CD14-positive monocyte (primary cell): Measurements from ENCODE around the gene SEMA3G. TPM values are rescaled to one million over a fixed set of nuclear protein-coding genes. Genes with fewer than 3 reads are reported as not detected.

Experiments used
- DNase-seq, 3 donors: peaks; one replicate each; pipeline ENCODE4 v3.0.0-alpha.2; 2011 to 2022
- H2AFZ ChIP-seq: 2 replicates; pipeline ENCODE4 v1.6.0; 2012; ENCODE audit warnings: mild to moderate bottlenecking, low read depth, low read length, inconsistent platforms; ENCODE audit not compliant: insufficient read depth, poor library complexity, severe bottlenecking
- H3K27ac ChIP-seq, 2 donors: 1 replicate in 1 of 2; 2 replicates in 1 of 2; pipeline ENCODE4 v1.5.1; 2012 to 2013; ENCODE audit warnings: low read length in 2 of 2, control low read depth in 1 of 2, inconsistent platforms in 1 of 2, low read depth in 1 of 2, mild to moderate bottlenecking in 1 of 2
- H3K27me3 ChIP-seq, 2 donors: one replicate each; pipeline versions ENCODE4 v1.6.0 to v1.6.1; 2011 to 2013; ENCODE audit warnings: low read length in 2 of 2; ENCODE audit not compliant: control insufficient read depth in 2 of 2, insufficient read depth in 2 of 2
- H3K36me3 ChIP-seq, 2 donors: replicated peaks in 1 of 2; 1 replicate in 1 of 2; 2 replicates in 1 of 2; pipeline versions ENCODE4 v1.5.1 to v1.6.1; 2012 to 2013; ENCODE audit warnings: low read length in 2 of 2, control low read depth in 1 of 2, inconsistent platforms in 1 of 2, mild to moderate bottlenecking in 1 of 2; ENCODE audit not compliant: insufficient read depth in 2 of 2, control insufficient read depth in 1 of 2
- H3K4me1 ChIP-seq, 2 donors: 1 replicate in 1 of 2; 2 replicates in 1 of 2; pipeline versions ENCODE4 v1.5.1 to v1.6.1; 2012 to 2013; ENCODE audit warnings: low read length in 2 of 2, control low read depth in 1 of 2, inconsistent platforms in 1 of 2, mild to moderate bottlenecking in 1 of 2, moderate library complexity in 1 of 2; ENCODE audit not compliant: insufficient read depth in 2 of 2, control insufficient read depth in 1 of 2
- H3K4me2 ChIP-seq: replicated peaks from 2 replicates; pipeline ENCODE3; 2012; ENCODE audit warnings: low read length, moderate library complexity, mild to moderate bottlenecking; ENCODE audit not compliant: poor library complexity, severe bottlenecking; ENCODE audit errors: extremely low read depth
- H3K4me3 ChIP-seq, 3 experiments: fragments of 200-600 bp in 1 of 3; sonication (generic) in 1 of 3; replicated peaks in 1 of 3; 1 replicate in 2 of 3; 2 replicates in 1 of 3; pipeline ENCODE4 v1.5.1; 2011 to 2013; ENCODE audit warnings: low read length in 3 of 3, mild to moderate bottlenecking in 3 of 3, control low read depth in 2 of 3, low read depth in 2 of 3, inconsistent platforms in 1 of 3, moderate library complexity in 1 of 3
- H3K79me2 ChIP-seq: 2 replicates; pipeline ENCODE4 v1.6.0; 2012; ENCODE audit warnings: mild to moderate bottlenecking, control low read depth, inconsistent platforms, low read length, moderate library complexity; ENCODE audit not compliant: insufficient read depth
- H3K9ac ChIP-seq: 2 replicates; pipeline ENCODE4 v1.6.0; 2017; ENCODE audit warnings: low read length, mild to moderate bottlenecking; ENCODE audit not compliant: insufficient read depth, poor library complexity, severe bottlenecking
- H3K9me3 ChIP-seq, 2 donors: replicated peaks in 1 of 2; 1 replicate in 1 of 2; 2 replicates in 1 of 2; pipeline versions ENCODE4 v1.5.1 to v1.6.1; 2012 to 2013; ENCODE audit warnings: low read length in 2 of 2, control low read depth in 1 of 2; ENCODE audit not compliant: control insufficient read depth in 1 of 2, insufficient read depth in 1 of 2
- H4K20me1 ChIP-seq: 2 replicates; pipeline ENCODE4 v1.6.0; 2012; ENCODE audit warnings: mild to moderate bottlenecking, low read length, control low read depth, moderate library complexity; ENCODE audit not compliant: insufficient read depth
- H3K27ac Mint-ChIP-seq, 7 donors: one replicate each; pipeline ENCODE4 v1.8.0; 2020; ENCODE audit warnings: mild to moderate bottlenecking in 7 of 7, mixed read lengths in 7 of 7, moderate library complexity in 6 of 7, inconsistent platforms in 2 of 7
- H3K27me3 Mint-ChIP-seq, 3 donors: one replicate each; pipeline ENCODE4 v1.8.0; 2021 to 2022; ENCODE audit warnings: low read depth in 3 of 3, mild to moderate bottlenecking in 3 of 3, mixed read lengths in 3 of 3, moderate library complexity in 3 of 3, inconsistent platforms in 1 of 3
- H3K36me3 Mint-ChIP-seq, 2 donors: one replicate each; pipeline ENCODE4 v1.8.0; 2020; ENCODE audit warnings: mixed read lengths in 2 of 2, inconsistent platforms in 1 of 2, mild to moderate bottlenecking in 1 of 2
- H3K4me1 Mint-ChIP-seq: one replicate; pipeline ENCODE4 v1.8.0; 2020; ENCODE audit warnings: mild to moderate bottlenecking, mixed read lengths
- H3K4me3 Mint-ChIP-seq, 2 donors: one replicate each; pipeline ENCODE4 v1.8.0; 2020; ENCODE audit warnings: mild to moderate bottlenecking in 2 of 2, mixed read lengths in 2 of 2, moderate library complexity in 1 of 2
- H3K9me3 Mint-ChIP-seq, 7 donors: one replicate each; pipeline ENCODE4 v1.8.0; 2020 to 2022; ENCODE audit warnings: mixed read lengths in 7 of 7, mild to moderate bottlenecking in 6 of 7, moderate library complexity in 6 of 7, inconsistent platforms in 2 of 7
- WGBS: methylation state at CpG from one replicate; pipeline ENCODE4 v1.1.5; 2013; ENCODE audit warnings: missing lambda C conversion rate; ENCODE audit not compliant: insufficient coverage; 5-methylcytosine and 5-hydroxymethylcytosine counted together
- intact Hi-C, 2 donors: fragments of 100-400 bp; cut with micrococcal nuclease; formaldehyde crosslinking; loops; one replicate each; pipeline versions ENCODE4 v1.15.0 to v1.15.1; 2023
- polyA plus RNA-seq, 3 donors: library from polyadenylated mRNA; depleted of rRNA in 1 of 3; unstranded in 2 of 3; stranded (reverse) in 1 of 3; fragments of 300-500 nt in 2 of 3; fragments of >200 nt in 1 of 3; fragmentation: Illumina TruSeq in 2 of 3; gene quantifications; 1 replicate in 2 of 3; 2 replicates in 1 of 3; pipeline ENCODE4 v1.2.3, GENCODE V29; 2012 to 2021
- TF ChIP-seq, protein P1 (sequence below): fragments of 200-600 bp; IDR thresholded peaks from one replicate; pipeline ENCODE4 v1.8.0; 2022; ENCODE audit warnings: antibody characterized with exemption, mild to moderate bottlenecking

SEMA3G gene
- polyA plus RNA-seq, 3 donors = 0.03 TPM; not detected in 2

DNA sequence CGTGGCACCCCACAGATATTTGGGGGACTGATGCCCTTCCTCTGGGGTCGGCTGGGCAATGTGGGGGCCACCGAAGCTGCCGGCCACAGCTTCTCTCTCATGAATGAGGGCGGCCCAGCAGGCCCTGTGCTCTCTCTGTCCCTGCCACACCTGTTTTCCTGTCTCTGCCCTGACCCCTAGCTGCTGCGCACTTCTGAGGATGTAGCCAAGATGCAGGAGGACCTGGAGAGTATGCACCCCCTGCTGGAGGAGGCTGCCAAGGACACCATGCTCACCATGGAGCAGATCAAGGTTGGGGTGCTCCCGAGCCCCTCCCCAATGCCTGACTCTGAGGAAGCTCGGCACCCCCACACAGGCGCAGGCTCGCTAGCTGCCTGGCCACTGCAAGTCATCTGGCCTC, 59.7 kb downstream of the SEMA3G start:
- Histone ChIP-seq H3K9me3 (no peaks in the 10 kb centered on the region), H4K20me1 (no peaks in the 10 kb centered on the region), H3K27me3 (no peaks in the 10 kb centered on the region), H3K36me3 (peaks cover 5 to 14% of the 10 kb centered on the region in 2 donors), H3K4me3 (no peak overlapping the region), H3K4me1 (peaks cover 14 to 19% of the 10 kb centered on the region in 2 donors), H3K27ac (no peak overlapping the region), H3K79me2 (no peaks in the 10 kb centered on the region), H2AFZ (no peak overlapping the region), H3K9ac (no peak overlapping the region), H3K4me2 (no peak overlapping the region)
- no peak for DNase-seq
- intact Hi-C loops = no loop called here
- no peak overlapping the region for H3K4me3 Mint-ChIP-seq
- peaks cover 0 to 2% (median 0%) of the 10 kb centered on the region in 7 donors for H3K9me3 Mint-ChIP-seq
- TF ChIP-seq, protein P1, sequence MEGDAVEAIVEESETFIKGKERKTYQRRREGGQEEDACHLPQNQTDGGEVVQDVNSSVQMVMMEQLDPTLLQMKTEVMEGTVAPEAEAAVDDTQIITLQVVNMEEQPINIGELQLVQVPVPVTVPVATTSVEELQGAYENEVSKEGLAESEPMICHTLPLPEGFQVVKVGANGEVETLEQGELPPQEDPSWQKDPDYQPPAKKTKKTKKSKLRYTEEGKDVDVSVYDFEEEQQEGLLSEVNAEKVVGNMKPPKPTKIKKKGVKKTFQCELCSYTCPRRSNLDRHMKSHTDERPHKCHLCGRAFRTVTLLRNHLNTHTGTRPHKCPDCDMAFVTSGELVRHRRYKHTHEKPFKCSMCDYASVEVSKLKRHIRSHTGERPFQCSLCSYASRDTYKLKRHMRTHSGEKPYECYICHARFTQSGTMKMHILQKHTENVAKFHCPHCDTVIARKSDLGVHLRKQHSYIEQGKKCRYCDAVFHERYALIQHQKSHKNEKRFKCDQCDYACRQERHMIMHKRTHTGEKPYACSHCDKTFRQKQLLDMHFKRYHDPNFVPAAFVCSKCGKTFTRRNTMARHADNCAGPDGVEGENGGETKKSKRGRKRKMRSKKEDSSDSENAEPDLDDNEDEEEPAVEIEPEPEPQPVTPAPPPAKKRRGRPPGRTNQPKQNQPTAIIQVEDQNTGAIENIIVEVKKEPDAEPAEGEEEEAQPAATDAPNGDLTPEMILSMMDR = peak; percentile 29
- H3K36me3 Mint-ChIP-seq = peaks cover 17 to 25% of the 10 kb centered on the region in 2 donors
- no peak overlapping the region for H3K27ac Mint-ChIP-seq
- WGBS = 77% methylated on average over 10 of the region's 10 CpGs
- no peaks in the 10 kb centered on the region for H3K27me3 Mint-ChIP-seq
- H3K4me1 Mint-ChIP-seq = peaks cover 20% of the 10 kb centered on the region

DNA sequence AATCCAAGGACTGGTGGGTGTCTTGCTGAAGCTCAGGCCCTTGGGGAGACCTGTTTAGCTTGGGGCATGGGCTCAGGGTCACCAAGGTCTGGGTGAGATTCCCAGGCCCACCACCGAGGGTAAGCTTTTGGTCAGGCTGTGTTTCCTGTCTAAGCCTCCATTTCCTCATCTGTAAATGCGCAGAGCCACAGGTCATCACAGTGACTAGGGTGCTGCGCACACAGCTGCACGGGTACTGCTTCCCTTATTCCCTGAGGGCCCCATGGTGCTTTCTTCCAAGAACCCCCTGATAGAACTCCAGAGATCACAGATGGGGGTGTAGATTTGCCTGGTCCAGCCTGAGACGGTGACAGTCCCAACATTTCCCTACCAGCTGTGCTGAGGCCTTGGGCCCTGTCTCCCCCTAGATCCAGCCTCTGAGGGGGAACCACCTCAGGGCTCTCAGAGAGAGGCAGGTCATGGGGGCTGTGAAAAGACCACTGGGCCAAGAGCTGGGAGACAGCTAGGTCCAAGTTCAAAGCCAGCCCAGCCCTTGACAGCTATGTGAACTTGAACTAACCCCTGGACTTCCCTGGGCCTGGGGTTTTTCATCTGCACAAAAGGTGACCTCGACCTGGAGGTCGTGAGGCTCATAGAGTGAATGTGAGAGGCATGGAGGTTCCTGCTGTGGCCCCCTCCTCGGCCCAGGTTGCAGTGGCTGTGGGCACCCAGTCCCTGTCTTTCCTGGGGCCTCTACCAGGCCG, 60.7 kb downstream of the SEMA3G start:
- peak; percentile 13 to 27 (median 14) for DNase-seq
- Mint-ChIP-seq H3K9me3 (peaks cover 0 to 2% (median 0%) of the 10 kb centered on the region in 7 donors), H3K4me1 (peaks cover 13% of the 10 kb centered on the region), H3K27ac (peak overlapping the region in 4 of 7 donors; percentile 12 to 64 (median 42)), H3K4me3 (no peak overlapping the region), H3K27me3 (no peaks in the 10 kb centered on the region), H3K36me3 (peaks cover 16 to 24% of the 10 kb centered on the region in 2 donors)
- intact Hi-C loops = no loop called here
- TF ChIP-seq, protein P1 = no peak
- Histone ChIP-seq H4K20me1 (no peaks in the 10 kb centered on the region), H3K27me3 (no peaks in the 10 kb centered on the region), H3K36me3 (peaks cover 5 to 13% of the 10 kb centered on the region in 2 donors), H3K4me3 (no peak overlapping the region), H3K79me2 (no peaks in the 10 kb centered on the region), H3K9ac (no peak overlapping the region), H3K27ac (no peak overlapping the region), H3K4me2 (no peak overlapping the region), H2AFZ (no peak overlapping the region), H3K9me3 (no peaks in the 10 kb centered on the region), H3K4me1 (peaks cover 9 to 11% of the 10 kb centered on the region in 2 donors)
- 42% methylated on average over 4 of the region's 9 CpGs for WGBS
